Left lung (tissue), 10 donors: ENCODE data around the gene GDPD3. TPM values are rescaled to one million over a fixed set of nuclear protein-coding genes. Genes with fewer than 3 reads are reported as not detected.

Experiments
- ATAC-seq: fragments of 200-7000 bp; cut with Tn5 transposase; one replicate; pipeline ENCODE4 v1.9.1; 2020; ENCODE audit warnings: moderate library complexity
- DNase-seq, 4 donors: peaks; one replicate each; pipeline ENCODE4 v3.0.0-alpha.2; 2013 to 2020
- H3K27ac ChIP-seq, 2 donors: fragments of 200-600 bp; sonication (generic) in 1 of 2; one replicate each; pipeline versions ENCODE4 v1.5.0 to v1.8.0; 2020 to 2021
- H3K27me3 ChIP-seq, 2 donors: fragments of 200-600 bp; sonication (generic) in 1 of 2; one replicate each; pipeline versions ENCODE4 v1.5.0 to v1.8.0; 2020 to 2021
- H3K36me3 ChIP-seq, 2 donors: fragments of 200-600 bp; sonication (generic) in 1 of 2; one replicate each; pipeline versions ENCODE4 v1.5.0 to v1.8.0; 2020 to 2021
- H3K4me1 ChIP-seq, 2 donors: fragments of 200-600 bp; one replicate each; pipeline ENCODE4 v1.8.0; 2021
- H3K4me3 ChIP-seq, 2 donors: fragments of 200-600 bp; sonication (generic) in 1 of 2; one replicate each; pipeline versions ENCODE4 v1.5.0 to v1.8.0; 2020 to 2021; ENCODE audit warnings: mild to moderate bottlenecking in 1 of 2
- H3K9me3 ChIP-seq, 2 donors: fragments of 200-600 bp; sonication (generic) in 1 of 2; one replicate each; pipeline versions ENCODE4 v1.5.0 to v1.8.0; 2020 to 2021
- intact Hi-C, 2 donors: fragments of 100-400 bp; cut with DNase I; formaldehyde crosslinking; loops; one replicate each; pipeline versions ENCODE4 v1.11.2 to v1.14.2; 2022
- polyA plus RNA-seq, 6 donors: library from polyadenylated mRNA; unstranded; fragments of 120-200 nt; gene quantifications; one replicate each; pipeline ENCODE4 v1.2.1, GENCODE V29; 2013; ENCODE audit not compliant: insufficient read length in 6 of 6
- total RNA-seq, 2 donors: library from RNA; stranded (reverse); fragmentation: NEBNext Ultra II Directional; extraction: Animal tissue kit (Norgen Biotek cat#: 25700); gene quantifications; one replicate each; pipeline ENCODE4 v1.2.1, GENCODE V29; 2021
- TF ChIP-seq, protein P1 (sequence below), 2 donors: fragments of 200-600 bp; sonication (generic) in 1 of 2; IDR thresholded peaks; one replicate each; pipeline versions ENCODE4 v1.5.0 to v1.8.0; 2021; ENCODE audit warnings: antibody characterized with exemption in 2 of 2
- donor health status: DM: no; HTN: yes; CAD: no.
- donor health status: DM: no; HTN: no; CAD: no.

The GDPD3 gene
- total and polyA plus RNA-seq, 8 donors = 5.6 to 20.3 (median 14.6) TPM

DNA sequence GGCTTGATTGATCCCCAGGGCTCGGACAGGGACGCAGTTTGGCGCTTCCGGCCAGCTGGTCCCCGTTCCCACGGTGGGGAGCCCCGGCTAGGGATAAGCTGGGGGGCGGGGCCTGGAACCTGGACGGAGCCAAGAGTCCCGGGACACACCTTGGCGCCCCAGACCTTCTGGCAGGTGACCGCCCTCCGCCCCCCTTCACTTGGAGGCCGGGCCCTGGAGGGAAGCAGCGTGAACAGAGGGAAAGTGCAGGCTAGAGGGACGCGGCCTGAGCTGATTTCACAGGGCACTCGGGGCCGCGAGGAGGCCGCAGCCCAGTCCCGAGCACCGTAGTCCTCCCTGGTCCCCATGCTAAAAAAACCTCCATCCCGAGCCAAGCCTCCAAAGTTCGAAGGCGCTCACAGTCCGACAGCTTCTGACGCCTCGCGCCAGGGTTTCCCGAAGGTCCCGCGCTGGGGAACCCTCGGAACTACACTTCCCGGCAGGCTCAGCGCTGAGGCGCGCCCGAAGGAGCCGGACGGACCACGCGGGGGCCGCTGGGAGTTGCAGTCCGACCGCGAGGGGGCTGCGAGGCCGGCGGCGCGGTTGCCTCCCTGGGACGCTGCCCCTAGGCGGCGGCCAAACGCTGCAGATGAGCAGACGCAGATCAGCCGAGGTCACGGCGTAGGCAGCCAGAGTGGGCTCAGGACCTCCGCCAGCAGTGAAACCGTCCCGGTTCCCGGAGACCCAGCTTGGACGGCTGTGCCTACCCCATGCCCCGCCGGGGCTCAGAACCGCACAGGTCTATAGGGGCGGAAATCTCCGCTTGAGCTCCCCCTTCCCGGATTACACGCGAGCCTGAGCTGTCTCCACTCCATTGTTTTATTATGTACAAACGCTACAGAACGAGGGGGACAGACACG is 21.6 kb downstream of the GDPD3 start, which contains the start of gene TBX6:
Gene TBX6 (minus strand): TSS at position 451 of the 899 bp plus-strand sequence. CDS start 731 bp downstream, outside the sequence.
- ATAC-seq (peak; percentile 91), DNase-seq (peak; percentile 91 to 99 (median 94))
- intact Hi-C loops = no loop called here
- Histone ChIP-seq H3K4me1 (peaks cover 28 to 78% of the 10 kb centered on the region in 2 donors), H3K36me3 (peaks cover 0 to 14% of the 10 kb centered on the region in 2 donors), H3K27me3 (no peaks in the 10 kb centered on the region), H3K27ac (peak within 1 kb of the TSS; percentile 89 to 95), H3K4me3 (peak within 1 kb of the TSS; percentile 49 to 52), H3K9me3 (peaks cover 2 to 4% of the 10 kb centered on the region in 2 donors)
- TF ChIP-seq, protein P1, sequence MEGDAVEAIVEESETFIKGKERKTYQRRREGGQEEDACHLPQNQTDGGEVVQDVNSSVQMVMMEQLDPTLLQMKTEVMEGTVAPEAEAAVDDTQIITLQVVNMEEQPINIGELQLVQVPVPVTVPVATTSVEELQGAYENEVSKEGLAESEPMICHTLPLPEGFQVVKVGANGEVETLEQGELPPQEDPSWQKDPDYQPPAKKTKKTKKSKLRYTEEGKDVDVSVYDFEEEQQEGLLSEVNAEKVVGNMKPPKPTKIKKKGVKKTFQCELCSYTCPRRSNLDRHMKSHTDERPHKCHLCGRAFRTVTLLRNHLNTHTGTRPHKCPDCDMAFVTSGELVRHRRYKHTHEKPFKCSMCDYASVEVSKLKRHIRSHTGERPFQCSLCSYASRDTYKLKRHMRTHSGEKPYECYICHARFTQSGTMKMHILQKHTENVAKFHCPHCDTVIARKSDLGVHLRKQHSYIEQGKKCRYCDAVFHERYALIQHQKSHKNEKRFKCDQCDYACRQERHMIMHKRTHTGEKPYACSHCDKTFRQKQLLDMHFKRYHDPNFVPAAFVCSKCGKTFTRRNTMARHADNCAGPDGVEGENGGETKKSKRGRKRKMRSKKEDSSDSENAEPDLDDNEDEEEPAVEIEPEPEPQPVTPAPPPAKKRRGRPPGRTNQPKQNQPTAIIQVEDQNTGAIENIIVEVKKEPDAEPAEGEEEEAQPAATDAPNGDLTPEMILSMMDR (IDR thresholded peaks at IDR 0.05) = peak; percentile 82

DNA sequence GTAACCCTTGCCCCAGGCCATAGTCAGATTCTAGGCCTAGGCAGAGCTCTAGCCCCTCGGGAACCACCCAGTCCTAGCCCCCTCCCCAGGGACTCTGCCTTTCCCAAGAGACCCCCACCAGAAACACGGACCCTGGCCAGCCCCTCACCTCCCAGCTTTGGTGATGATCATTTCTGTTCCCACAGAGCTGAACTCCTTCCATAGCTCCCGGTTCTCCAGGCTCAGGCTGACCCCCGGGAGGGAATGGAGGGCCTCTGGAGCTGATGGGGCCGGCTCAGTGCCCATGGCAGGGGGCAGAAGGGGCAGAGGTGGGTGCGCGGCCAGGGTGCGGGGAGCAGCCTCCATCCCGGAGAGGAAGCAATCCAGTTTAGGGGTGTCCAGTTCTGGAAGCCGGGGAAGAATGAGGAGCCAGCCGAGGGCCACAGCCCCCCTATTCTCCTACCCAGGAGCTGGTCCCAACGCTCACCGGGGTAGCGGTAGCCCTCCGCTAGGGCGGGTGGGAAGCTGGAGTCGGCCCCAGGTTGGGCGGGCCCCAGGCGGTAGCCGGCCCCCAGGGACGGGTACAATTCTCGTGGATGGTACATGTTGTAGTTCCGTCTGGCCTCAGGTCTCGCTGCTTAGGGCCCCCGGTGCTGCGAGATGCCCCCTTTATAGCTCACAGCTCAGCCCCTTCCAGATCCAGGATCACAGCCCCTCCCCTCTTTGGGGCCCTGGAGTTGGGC is 22.6 kb downstream of the GDPD3 start:
- Histone ChIP-seq H3K27me3 (no peaks in the 10 kb centered on the region), H3K9me3 (no peaks in the 10 kb centered on the region), H3K4me3 (peak overlapping the region in 1 of 2 donors; percentile 49), H3K36me3 (peaks cover 0 to 23% of the 10 kb centered on the region in 2 donors), H3K4me1 (peaks cover 24 to 79% of the 10 kb centered on the region in 2 donors), H3K27ac (peak overlapping the region; percentile 26 to 95)
- TF ChIP-seq, protein P1 (IDR thresholded peaks at IDR 0.05) = no peak
- intact Hi-C loops = no loop called here
- ATAC-seq (no peak), DNase-seq (peak in 1 of 4 donors; percentile 80)

DNA sequence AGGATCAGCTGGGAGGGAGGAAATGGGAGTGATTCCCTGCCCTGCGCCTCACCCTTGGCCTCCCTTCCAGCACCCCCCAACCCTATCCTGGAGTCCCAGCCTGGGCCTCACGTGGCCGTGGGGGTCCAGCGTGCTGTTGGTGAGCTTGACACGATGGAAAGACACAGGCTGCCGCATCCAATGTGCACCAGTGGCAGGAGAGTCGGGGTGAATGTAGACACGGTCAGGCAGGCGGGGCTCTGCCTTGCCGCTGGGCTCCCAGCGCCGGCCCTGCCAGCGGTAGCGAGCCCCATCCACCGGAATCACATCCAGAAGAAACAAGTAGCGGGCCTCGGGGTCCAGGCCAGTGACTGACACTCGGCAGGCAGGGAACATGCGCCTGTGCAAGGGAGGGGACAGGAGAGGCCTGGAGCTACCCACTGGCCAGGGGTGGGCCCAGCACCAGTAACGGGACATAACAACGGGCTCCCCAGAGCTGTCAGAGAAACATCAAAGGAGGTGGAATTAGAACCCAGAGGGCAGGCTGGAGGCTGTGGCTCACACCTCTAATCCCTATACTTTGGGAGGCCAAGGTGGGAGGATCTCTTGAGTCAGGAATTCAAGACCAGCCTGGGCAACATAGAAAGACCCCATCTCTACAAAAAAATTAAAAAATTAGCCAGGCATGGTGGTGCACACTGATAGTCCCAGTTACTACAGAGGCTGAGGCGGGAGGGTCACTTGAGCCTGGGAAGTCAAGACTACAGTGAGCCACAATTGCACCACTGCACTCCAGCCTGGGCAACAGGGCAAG is 24.3 kb downstream of the GDPD3 start:
- Histone ChIP-seq H3K9me3 (no peaks in the 10 kb centered on the region), H3K4me3 (no peak overlapping the region), H3K27ac (peak overlapping the region in 1 of 2 donors; percentile 69), H3K36me3 (peaks cover 0 to 32% of the 10 kb centered on the region in 2 donors), H3K27me3 (no peaks in the 10 kb centered on the region), H3K4me1 (peaks cover 18 to 67% of the 10 kb centered on the region in 2 donors)
- intact Hi-C loops = no loop called here
- DNase-seq (peak in 1 of 4 donors; percentile 61), ATAC-seq (no peak)
- TF ChIP-seq, protein P1 (IDR thresholded peaks at IDR 0.05) = no peak

DNA sequence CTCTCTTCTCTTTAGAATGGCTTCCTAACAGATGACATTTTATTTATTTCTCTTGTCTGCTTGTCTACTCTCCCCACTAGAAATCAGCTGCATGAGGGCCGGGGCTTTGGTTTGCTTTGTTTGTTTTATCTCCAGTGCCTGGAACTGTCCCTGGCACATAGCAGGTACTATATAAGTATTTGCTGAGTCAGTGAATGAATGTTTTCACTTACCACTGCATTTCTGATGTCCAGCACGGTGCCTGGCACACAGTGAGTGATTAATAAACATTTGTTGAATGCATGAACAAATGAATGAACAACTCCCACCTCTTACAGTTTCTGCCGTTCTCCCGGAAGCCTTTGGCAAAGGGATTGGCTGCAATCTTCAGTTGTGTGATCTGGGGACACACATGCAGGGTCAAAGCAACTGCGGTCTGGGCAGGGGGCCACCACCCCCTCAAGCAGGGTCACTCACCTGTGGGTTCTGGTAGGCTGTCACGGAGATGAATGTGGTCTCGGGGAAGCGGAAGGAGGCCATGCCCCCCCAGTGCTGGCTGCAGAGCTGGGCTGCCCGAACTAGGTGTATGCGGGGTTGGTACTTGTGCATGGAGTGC is 25.0 kb downstream of the GDPD3 start:
- H3K4me3 ChIP-seq = no peak overlapping the region
- no peaks in the 10 kb centered on the region for H3K9me3 ChIP-seq
- H3K36me3 ChIP-seq = peaks cover 0 to 34% of the 10 kb centered on the region in 2 donors
- peaks cover 17 to 60% of the 10 kb centered on the region in 2 donors for H3K4me1 ChIP-seq
- peak overlapping the region in 1 of 2 donors; percentile 74 for H3K27ac ChIP-seq
- ATAC-seq (no peak), DNase-seq (no peak)
- TF ChIP-seq, protein P1 (IDR thresholded peaks at IDR 0.05) = no peak
- intact Hi-C loops = no loop called here
- no peaks in the 10 kb centered on the region for H3K27me3 ChIP-seq
